ENCODE measurements around the gene ENTPD8.
"Not testable (repeated sequence)": the region's sequence is repeated elsewhere in the genome, so short reads cannot be mapped to it uniquely, and the experiment has no call there.

ENTPD8 gene

DNA sequence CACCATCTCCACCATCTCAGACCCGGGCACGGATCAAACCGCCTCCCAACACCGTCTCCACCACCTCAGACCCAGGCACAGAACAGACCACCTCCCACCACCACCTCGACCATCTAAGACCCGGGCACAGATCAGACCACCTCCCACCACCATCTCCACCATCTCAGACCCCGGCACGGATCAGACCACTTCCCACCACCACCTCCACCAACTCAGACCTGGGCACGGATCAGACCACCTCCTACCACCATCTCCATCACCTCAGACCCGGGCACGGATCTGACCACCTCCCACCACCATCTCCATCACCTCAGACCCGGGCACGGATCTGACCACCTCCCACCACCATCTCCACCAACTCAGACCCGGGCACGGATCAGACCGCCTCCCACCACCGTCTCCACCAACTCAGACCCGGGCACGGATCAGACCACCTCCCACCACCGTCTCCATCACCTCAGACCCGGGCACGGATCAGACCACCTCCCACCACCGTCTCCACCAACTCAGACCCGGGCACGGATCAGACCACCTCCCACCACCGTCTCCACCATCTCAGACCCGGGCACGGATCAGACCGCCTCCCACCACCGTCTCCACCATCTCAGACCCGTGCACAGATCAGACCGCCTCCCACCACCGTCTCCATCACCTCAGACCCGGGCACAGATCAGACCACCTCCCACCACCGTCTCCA lies 25.4 kb upstream of the ENTPD8 start:
- H3K4me1 ChIP-seq (ENCODE audit: control insufficient read depth in 2 of 2, insufficient read depth in 1 of 2, low read depth in 1 of 2, low read length in 2 of 2); H2BK120ac ChIP-seq (ENCODE audit: low read depth, low read length); H3K79me1 ChIP-seq (ENCODE audit: low read depth, low read length); DNase-seq (ENCODE audit: low spot score); H4K91ac ChIP-seq (ENCODE audit: low read depth, low read length, poor library complexity); H2BK5ac ChIP-seq (ENCODE audit: low read length); H3K36me3 ChIP-seq (replicated peaks in 1 of 2; ENCODE audit: control insufficient read depth in 2 of 2, insufficient read depth in 2 of 2, low read length in 2 of 2); H3K9ac ChIP-seq (ENCODE audit: low read depth, low read length, poor library complexity); H3K27ac ChIP-seq (replicated peaks; ENCODE audit: low read length); H3K23ac ChIP-seq (ENCODE audit: low read depth, low read length, poor library complexity); H3K4me2 ChIP-seq (ENCODE audit: insufficient read depth, low read length, poor library complexity, severe bottlenecking); H3K9me3 ChIP-seq (replicated peaks in 1 of 2; ENCODE audit: control insufficient read depth in 2 of 2, insufficient read depth in 1 of 2, low read depth in 1 of 2, low read length in 2 of 2); H2AFZ ChIP-seq (ENCODE audit: low read length); H4K8ac ChIP-seq (ENCODE audit: low read depth, low read length); H3K4ac ChIP-seq (ENCODE audit: low read length); H3K27me3 ChIP-seq (ENCODE audit: control insufficient read depth in 3 of 3, insufficient read depth in 3 of 3, low read depth in 1 of 3, low read length in 3 of 3): not testable (repeated sequence)
- peak overlapping the region; percentile 21 for H3K14ac ChIP-seq (ENCODE audit: low read length)
- no CpG with 5 or more reads among the region's 35 CpGs for WGBS, 2 donors (ENCODE audit: extremely low coverage in 2 of 2, insufficient read length in 2 of 2, insufficient replicate concordance in 1 of 2)
- peak overlapping the region in 1 of 2 donors; percentile 42 for H3K4me3 ChIP-seq (ENCODE audit: low read length in 2 of 2)
- peak overlapping the region; percentile 58 for H2BK12ac ChIP-seq (ENCODE audit: low read length)
- peak overlapping the region; percentile 92 for H2AK5ac ChIP-seq (ENCODE audit: low read depth, low read length)
- peak overlapping the region; percentile 37 for H2BK15ac ChIP-seq (ENCODE audit: low read length)
- H3K18ac ChIP-seq (ENCODE audit: low read length), result peak overlapping the region; percentile 71

- no peaks in the 10 kb centered on the region for H3K4me1 ChIP-seq (ENCODE audit: control insufficient read depth in 2 of 2, insufficient read depth in 1 of 2, low read depth in 1 of 2, low read length in 2 of 2)
- WGBS, 2 donors (ENCODE audit: extremely low coverage in 2 of 2, insufficient read length in 2 of 2, insufficient replicate concordance in 1 of 2), result no CpG with 5 or more reads among the region's 23 CpGs
- H2BK12ac ChIP-seq (ENCODE audit: low read length), result no peak overlapping the region
- H3K9me3 ChIP-seq (replicated peaks in 1 of 2; ENCODE audit: control insufficient read depth in 2 of 2, insufficient read depth in 1 of 2, low read depth in 1 of 2, low read length in 2 of 2), result peaks cover 0 to 2% of the 10 kb centered on the region in 2 donors
- no peak overlapping the region for H2BK120ac ChIP-seq (ENCODE audit: low read depth, low read length)
- H3K4me3 ChIP-seq (ENCODE audit: low read length in 2 of 2), result peak overlapping the region in 1 of 2 donors; percentile 42
- H3K23ac ChIP-seq (ENCODE audit: low read depth, low read length, poor library complexity), result no peak overlapping the region
- H3K27me3 ChIP-seq (ENCODE audit: control insufficient read depth in 3 of 3, insufficient read depth in 3 of 3, low read depth in 1 of 3, low read length in 3 of 3), result peaks cover 0 to 6% (median 5%) of the 10 kb centered on the region in 3 experiments
- peak overlapping the region; percentile 60 for H3K9ac ChIP-seq (ENCODE audit: low read depth, low read length, poor library complexity)
- H2AFZ ChIP-seq (ENCODE audit: low read length), result no peak overlapping the region
- H4K91ac ChIP-seq (ENCODE audit: low read depth, low read length, poor library complexity), result no peak overlapping the region
- no peaks in the 10 kb centered on the region for H3K36me3 ChIP-seq (replicated peaks in 1 of 2; ENCODE audit: control insufficient read depth in 2 of 2, insufficient read depth in 2 of 2, low read length in 2 of 2)
- peak overlapping the region; percentile 46 for H2BK5ac ChIP-seq (ENCODE audit: low read length)
- H3K18ac ChIP-seq (ENCODE audit: low read length), result peak overlapping the region; percentile 71
- no peak overlapping the region for H3K27ac ChIP-seq (replicated peaks; ENCODE audit: low read length)
- H3K79me1 ChIP-seq (ENCODE audit: low read depth, low read length), result no peaks in the 10 kb centered on the region
- peak overlapping the region; percentile 92 for H2AK5ac ChIP-seq (ENCODE audit: low read depth, low read length)
- DNase-seq (ENCODE audit: low spot score), result no peak
- H3K14ac ChIP-seq (ENCODE audit: low read length), result peak overlapping the region; percentile 21
- H4K8ac ChIP-seq (ENCODE audit: low read depth, low read length), result no peak overlapping the region
- H2BK15ac ChIP-seq (ENCODE audit: low read length), result peak overlapping the region; percentile 37
- H3K4me2 ChIP-seq (ENCODE audit: insufficient read depth, low read length, poor library complexity, severe bottlenecking), result no peak overlapping the region
- no peak overlapping the region for H3K4ac ChIP-seq (ENCODE audit: low read length)
These were observed 24.7 kb upstream of the ENTPD8 start for GRCh38 chr9:137465720-137466388.

DNA sequence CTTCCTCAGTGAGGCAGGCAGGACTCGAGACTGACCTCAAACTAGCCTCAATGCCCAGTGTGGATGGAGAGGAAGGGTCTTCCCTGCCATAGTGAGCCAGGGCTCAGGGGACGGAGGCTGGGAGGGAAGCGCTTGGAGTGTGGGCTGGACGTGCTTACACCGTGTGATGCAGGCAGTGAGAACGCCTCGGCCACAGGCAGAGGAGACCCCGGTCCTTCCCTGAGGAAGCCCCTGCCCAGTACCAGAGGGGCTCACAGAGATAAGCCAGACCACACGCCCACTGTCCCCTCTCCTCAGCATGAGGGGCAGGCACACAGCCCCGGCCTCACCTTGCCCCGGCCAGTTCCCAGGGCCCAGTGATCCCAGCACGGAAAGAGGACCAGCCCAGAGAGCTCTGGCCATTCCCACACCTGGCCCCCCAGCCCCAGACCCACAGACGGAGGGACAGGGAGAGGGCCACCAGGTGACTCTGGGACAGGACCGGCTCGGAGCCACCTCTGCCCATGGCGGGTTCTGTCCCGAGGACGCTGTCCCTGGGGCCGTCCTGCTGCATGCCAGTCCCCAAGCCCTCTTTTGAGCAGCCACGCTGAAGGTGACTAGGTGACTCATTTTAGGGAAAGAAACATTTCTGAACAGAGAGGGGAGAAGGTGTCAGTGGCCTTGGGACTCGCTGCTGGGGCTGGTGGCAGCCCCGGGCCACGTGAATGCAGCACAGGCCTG lies 24.0 kb upstream of the ENTPD8 start:
- Histone ChIP-seq H3K79me1 (ENCODE audit: low read depth, low read length) (no peaks in the 10 kb centered on the region), H2AFZ (ENCODE audit: low read length) (no peak overlapping the region), H2AK5ac (ENCODE audit: low read depth, low read length) (peak overlapping the region; percentile 91), H3K23ac (ENCODE audit: low read depth, low read length, poor library complexity) (peak overlapping the region; percentile 73), H2BK15ac (ENCODE audit: low read length) (no peak overlapping the region), H3K18ac (ENCODE audit: low read length) (no peak overlapping the region), H2BK12ac (ENCODE audit: low read length) (no peak overlapping the region), H2BK120ac (ENCODE audit: low read depth, low read length) (no peak overlapping the region), H3K9me3 (replicated peaks in 1 of 2; ENCODE audit: control insufficient read depth in 2 of 2, insufficient read depth in 1 of 2, low read depth in 1 of 2, low read length in 2 of 2) (peaks cover 0 to 2% of the 10 kb centered on the region in 2 donors), H4K91ac (ENCODE audit: low read depth, low read length, poor library complexity) (peak overlapping the region; percentile 12), H3K4ac (ENCODE audit: low read length) (no peak overlapping the region), H3K9ac (ENCODE audit: low read depth, low read length, poor library complexity) (no peak overlapping the region), H4K8ac (ENCODE audit: low read depth, low read length) (peak overlapping the region; percentile 65), H3K4me2 (ENCODE audit: insufficient read depth, low read length, poor library complexity, severe bottlenecking) (no peak overlapping the region), H3K14ac (ENCODE audit: low read length) (peak overlapping the region; percentile 75), H3K27me3 (ENCODE audit: control insufficient read depth in 3 of 3, insufficient read depth in 3 of 3, low read depth in 1 of 3, low read length in 3 of 3) (peaks cover 0 to 6% (median 5%) of the 10 kb centered on the region in 3 experiments), H3K27ac (replicated peaks; ENCODE audit: low read length) (no peak overlapping the region), H3K4me1 (ENCODE audit: control insufficient read depth in 2 of 2, insufficient read depth in 1 of 2, low read depth in 1 of 2, low read length in 2 of 2) (no peaks in the 10 kb centered on the region), H3K36me3 (replicated peaks in 1 of 2; ENCODE audit: control insufficient read depth in 2 of 2, insufficient read depth in 2 of 2, low read length in 2 of 2) (no peaks in the 10 kb centered on the region), H3K4me3 (ENCODE audit: low read length in 2 of 2) (no peak overlapping the region), H2BK5ac (ENCODE audit: low read length) (peak overlapping the region; percentile 46)
- no peak for DNase-seq (ENCODE audit: low spot score)
- no CpG with 5 or more reads among the region's 23 CpGs for WGBS, 2 donors (ENCODE audit: extremely low coverage in 2 of 2, insufficient read length in 2 of 2, insufficient replicate concordance in 1 of 2)
